ENCODE measurements around the gene AMIGO1.
"Not testable (repeated sequence)": the region's sequence is repeated elsewhere in the genome, so short reads cannot be mapped to it uniquely, and the experiment has no call there.

Gene AMIGO1

GRCh38 chr1:109482791-109483671 is 26.5 kb downstream of the AMIGO1 start:
- DNase-seq: peak; percentile 33

DNA sequence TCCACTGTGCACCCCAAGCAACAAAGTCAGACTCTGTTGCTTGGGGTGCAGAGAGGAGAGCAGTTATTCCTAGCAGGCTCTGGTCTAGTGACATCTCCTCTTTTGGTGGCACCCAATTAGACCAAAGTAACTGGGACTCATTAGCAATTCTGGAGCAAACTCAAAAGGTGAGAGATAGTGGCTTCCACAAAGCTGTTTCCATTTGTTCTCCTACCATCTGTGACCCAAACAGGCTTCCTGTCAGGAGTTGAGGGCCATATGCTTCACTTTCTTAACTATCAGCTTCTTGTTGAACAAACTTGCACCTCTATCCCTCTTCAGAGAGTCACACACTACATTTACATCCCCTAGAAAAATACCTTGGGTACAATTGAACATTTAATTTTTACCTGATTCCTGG is 27.3 kb downstream of the AMIGO1 start:
- no peak for DNase-seq

- DNase-seq: no peak
Observed at GRCh38 chr1:109481646-109482045, 27.9 kb downstream of the AMIGO1 start.

DNA sequence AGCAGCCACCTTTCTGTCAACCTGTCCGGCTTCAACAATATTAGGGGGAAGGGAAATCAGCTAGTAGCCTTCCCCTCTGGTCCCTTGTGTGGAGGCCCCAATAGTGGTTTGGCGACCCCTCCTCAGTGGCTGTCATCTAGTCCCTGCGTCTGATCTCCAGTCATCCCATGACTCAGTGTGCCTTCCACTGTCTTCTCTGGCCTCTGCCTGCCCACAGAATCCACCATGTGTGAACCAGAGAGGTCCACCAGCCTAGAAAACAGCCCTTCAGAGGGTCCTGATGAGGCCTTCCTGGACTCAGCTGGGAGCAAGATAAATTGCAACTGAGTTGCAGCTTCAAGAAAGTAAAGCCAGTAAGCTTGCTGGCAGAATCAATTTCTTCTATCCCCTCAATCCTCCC is 29.6 kb downstream of the AMIGO1 start:
- DNase-seq: no peak

DNA sequence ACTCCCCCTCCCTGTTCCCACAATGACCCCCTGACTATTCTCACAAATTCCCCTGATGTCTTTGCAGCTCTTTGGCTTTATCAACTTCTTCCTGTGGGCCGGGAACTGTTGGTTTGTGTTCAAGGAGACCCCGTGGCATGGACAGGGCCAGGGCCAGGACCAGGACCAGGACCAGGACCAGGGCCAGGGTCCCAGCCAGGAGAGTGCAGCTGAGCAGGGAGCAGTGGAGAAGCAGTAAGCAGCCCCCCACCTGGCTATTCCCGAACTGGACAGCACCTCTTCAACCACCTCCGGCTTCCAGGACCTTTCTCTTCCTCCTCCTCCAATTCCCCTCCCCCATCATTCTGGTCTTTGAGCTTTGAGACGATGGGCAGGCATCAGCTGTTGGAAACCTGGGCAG is 30.2 kb downstream of the AMIGO1 start:
- DNase-seq: no peak

DNA sequence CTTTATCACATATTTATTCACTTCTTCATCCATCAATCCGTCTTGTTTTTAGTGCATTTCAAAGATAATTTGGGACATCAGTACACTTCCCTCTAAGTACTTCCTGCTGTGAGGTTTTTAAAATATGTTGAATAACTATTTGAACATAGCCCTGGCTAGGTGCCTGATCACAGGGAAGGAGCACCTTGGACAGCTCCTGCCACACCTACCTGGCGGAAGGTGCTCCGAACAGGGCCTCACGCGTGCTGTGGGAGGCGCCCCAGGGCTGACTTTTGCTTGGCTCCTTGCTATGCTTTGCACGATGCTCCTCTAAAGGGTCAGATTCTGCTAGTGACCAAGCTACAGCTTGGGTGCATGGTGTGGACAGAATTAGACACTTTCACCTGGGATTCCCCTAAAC is 30.7 kb downstream of the AMIGO1 start:
- DNase-seq: no peak

GRCh38 chr1:109477821-109478220 is 31.7 kb downstream of the AMIGO1 start:
- DNase-seq: no peak

DNA sequence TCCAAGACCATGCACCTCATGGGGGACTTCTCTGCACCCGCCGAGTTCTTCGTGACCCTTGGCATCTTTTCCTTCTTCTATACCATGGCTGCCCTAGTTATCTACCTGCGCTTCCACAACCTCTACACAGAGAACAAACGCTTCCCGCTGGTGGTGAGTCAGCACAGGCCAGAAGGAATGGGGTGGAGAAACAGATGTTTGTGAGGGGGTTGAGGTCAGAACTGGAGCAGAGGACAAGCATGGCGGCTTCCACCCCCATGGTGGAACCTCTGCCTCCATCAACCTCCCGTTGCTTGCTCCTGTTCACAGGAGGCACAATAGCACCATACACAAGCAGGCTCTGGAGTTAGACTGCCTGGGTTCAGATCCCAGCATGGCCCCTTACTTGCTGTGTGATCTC is 32.7 kb downstream of the AMIGO1 start:
- no peak for DNase-seq

DNA sequence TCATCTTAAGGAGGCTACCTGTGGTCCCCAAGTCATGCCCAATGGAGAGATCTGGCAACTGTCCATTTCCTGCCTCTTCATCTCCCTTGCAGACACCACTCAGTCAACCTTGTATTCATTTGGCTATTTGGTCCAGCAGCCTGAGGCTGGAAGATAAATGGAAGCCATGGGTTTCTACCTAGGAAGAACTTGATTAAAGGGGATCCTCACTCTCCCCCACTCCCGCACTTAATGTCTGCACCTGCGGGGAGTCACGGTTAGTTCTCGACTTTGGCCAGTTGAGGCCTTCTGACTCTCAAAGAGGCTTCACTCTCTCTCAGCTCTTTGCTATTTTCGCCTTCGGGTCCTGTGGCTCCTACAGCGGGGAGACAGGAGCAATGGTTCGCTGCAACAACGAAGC is 34.3 kb downstream of the AMIGO1 start:
- no peak for DNase-seq

DNA sequence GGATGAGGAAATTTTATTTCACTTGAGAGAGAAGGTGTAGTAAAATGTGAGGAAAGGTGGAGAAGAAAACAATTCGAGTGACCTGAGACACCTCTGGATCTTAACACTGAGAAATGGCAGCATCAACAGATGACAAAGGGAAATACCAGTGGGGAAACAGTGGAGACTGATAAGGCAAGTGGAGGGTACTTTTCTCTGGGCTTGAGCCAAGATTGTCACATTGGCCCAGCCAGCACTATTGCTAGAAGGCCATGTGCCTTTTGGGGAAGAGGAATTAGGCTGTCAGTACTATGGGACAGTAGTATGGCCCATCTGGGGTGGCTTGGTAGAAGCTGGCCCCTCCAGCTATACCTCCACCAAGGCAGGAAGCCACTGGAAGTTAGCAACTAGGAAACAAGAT is 34.8 kb downstream of the AMIGO1 start:
- no peak for DNase-seq

DNA sequence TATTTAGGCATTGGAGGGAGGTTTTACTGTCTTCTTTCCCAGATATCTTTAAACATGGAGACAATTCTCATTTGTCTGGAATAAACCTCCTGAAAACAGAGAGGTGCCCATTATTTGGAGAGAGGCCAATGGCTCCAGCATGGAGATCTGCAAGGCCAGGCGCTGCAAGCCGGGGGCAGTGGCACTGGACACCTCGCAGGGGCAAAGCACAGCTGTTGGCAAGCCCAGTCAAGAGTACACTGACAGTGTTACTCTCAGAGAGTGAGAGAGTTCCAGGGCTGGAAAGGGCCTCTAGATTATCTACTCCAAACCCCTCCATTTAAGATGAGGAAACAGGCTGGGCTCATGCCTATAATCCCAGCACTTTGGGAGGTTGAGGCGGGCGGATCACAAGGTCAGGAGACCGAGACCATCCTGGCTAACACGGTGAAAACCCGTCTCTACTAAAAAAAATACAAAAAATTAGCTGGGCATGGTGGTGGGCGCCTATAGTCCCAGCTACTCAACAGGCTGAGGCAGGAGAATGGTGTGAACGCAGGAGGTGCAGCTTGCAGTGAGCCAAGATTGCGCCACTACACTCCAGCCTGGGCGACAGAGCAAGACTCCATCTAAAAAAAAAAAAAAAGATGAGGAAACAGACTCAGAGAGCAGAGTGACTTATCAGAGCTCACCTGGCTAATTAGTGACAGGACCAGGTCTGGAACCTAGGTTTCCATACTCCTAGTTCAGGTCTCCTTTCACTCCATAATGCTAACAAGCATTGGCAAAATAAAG is 36.1 kb downstream of the AMIGO1 start:
- not testable (repeated sequence) for DNase-seq

GRCh38 chr1:109472779-109473178 is 36.7 kb downstream of the AMIGO1 start:
- no peak for DNase-seq

- no peak for DNase-seq
Observed at GRCh38 chr1:109470245-109470644, 39.3 kb downstream of the AMIGO1 start.

DNA sequence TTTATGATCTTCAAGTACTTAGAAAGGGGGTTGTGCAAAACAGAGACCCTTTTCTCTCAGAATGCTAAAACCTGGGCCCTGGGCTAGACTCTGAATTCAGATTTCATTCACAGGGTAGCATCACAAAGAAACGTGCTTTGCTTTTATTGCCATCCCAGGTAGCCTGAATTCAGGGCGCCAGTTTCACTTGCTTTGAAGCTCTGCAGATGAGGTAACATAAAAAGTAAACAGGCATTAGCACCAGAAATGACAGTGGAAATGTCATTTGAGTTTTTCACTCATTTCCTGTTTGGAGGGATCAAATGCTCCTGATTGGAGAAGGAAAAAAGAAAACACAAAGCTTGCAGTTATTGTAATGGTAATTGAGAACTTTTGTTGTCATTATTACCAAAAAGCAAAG is 40.6 kb downstream of the AMIGO1 start:
- no peak for DNase-seq

GRCh38 chr1:109468061-109468460 is 41.5 kb downstream of the AMIGO1 start:
- DNase-seq: no peak

DNA sequence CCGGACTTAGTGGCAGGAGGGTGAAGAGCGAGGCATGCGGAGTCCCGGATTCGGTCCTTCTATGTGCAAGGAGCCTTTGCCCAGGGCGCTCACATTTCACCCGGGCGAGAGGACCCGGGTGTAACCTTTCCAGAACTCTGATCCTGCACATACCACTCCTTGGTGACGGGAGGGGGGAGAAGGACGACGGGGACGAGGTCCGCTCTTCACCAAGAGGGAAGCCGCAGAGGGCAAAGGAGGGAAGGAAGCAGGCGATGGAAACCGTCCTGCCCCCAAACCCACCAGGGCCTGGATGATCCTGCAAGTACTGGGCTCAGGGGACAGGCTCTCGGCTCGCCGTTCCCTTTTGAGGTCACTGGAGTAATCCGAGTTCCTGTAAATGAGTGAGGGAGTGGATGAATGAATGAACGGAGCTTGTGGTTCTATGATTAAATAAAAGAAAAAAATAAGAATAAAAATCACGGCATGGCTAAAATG is 42.2 kb downstream of the AMIGO1 start:
- DNase-seq: no peak

DNA sequence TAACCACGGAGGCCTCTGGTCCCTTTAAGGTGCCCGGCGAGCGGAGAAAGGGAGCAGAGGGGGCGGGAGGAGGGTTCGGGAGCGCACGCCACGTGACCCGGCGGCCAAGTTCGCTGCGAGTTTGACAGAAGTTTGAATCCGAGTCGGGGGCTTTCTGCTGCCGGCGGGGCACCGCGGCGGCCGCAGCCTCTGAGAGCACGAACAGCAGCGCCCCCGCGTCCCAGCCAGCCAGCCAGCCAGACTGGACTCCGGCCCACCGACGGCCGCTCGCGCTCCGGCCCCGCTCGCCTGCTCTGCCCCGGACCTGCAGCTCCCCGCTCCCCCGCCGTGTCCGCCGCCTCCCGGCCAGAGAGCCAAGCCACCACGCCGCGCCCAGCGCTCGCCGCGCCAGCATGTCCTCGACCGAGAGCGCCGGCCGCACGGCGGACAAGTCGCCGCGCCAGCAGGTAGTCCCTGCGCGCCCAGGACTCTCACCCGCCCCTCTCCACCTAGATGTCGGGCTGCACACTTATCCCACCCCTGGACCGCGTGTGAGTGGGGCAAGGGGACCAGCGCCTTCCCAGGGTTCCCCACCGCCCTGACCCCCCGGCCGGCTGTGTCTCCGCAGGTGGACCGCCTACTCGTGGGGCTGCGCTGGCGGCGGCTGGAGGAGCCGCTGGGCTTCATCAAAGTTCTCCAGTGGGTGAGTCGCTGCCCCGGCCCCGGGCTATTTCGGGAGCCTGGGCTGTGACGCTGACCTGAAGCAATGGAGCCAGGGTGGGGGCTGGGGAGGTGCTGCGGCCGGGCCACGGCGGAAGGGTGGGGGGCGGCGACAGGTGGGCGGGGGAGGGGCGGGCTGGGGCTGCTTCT is 42.9 kb downstream of the AMIGO1 start, which contains the start of gene SYPL2:
Gene SYPL2, plus strand, starts transcription at position 95 of the 849 bp plus-strand sequence. Its CDS starts 298 bp downstream, at position 393.
- no peak for DNase-seq

GRCh38 chr1:109466125-109466451 is 43.4 kb downstream of the AMIGO1 start:
- DNase-seq: no peak

GRCh38 chr1:109457819-109458218 is 51.7 kb downstream of the AMIGO1 start:
- no peak for DNase-seq

DNA sequence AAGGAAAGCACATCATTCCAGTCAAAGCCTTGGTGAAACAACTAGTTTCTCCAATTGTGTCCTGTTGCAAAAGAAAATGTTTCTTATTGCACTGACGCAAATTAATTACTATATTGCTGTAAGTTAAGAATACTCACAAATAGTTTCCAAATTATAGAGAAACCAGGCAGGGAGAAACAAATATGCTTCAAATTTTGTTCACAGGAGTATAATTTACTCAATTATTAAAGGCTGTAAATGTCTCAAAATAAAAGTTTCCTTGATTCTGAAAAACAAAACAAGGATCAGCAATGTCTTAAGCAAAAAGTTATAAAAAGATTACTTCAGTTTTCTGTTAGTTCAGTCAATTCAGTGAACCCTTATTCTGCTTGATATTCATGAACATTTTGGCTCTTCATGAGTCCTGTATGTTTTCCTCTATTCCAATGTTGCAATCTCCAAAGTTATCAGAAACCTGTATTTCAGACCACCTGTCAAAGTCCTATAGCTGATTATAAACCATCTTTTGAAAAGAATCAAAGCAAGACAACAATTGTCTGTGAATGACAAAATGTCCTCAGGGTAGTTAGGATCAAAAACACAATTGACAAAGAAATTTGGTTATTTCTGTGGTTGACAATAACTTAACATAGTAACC is 54.9 kb downstream of the AMIGO1 start:
- DNase-seq: no peak
